Renal pelvis (tissue), 12 donors: Measurements from ENCODE around the gene CLDN4. TPM values are rescaled to one million over a fixed set of nuclear protein-coding genes. Genes with fewer than 3 reads are reported as not detected.
"Not testable (repeated sequence)": the region's sequence is repeated elsewhere in the genome, so short reads cannot be mapped to it uniquely, and the experiment has no call there.

Experiments used
- DNase-seq: peaks from one replicate; pipeline ENCODE4 v3.0.0-alpha.2; 2013
- long read RNA-seq, 16 experiments: transcript quantifications; one replicate each; lab custom pipeline, GENCODE V29; 2026
- polyA plus RNA-seq, 3 donors: library from polyadenylated mRNA; unstranded; fragments of 120-200 nt; gene quantifications; one replicate each; pipeline ENCODE4 v1.2.1, GENCODE V29; 2013; ENCODE audit not compliant: insufficient read length in 3 of 3

The CLDN4 gene, protein sequence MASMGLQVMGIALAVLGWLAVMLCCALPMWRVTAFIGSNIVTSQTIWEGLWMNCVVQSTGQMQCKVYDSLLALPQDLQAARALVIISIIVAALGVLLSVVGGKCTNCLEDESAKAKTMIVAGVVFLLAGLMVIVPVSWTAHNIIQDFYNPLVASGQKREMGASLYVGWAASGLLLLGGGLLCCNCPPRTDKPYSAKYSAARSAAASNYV
- polyA plus RNA-seq: 10 to 100 TPM; 76.8 to 91.5 (median 90.7) TPM
- long read RNA-seq, donor 1, transcript CLDN4-201 (1 exons, 1,831 nt): major isoform, 79 of 79 reads
- long read RNA-seq, donor 1, partial matches to known transcripts: 0 of 79 reads
- long read RNA-seq, donor 1, other reads (novel, unspliced or antisense): 0 of 79 reads
- long read RNA-seq, donor 2, transcript CLDN4-201 (1 exons, 1,831 nt): major isoform, 121 of 126 reads
- long read RNA-seq, donor 2, partial matches to known transcripts: 0 of 126 reads
- long read RNA-seq, donor 2, other reads (novel, unspliced or antisense): 5 of 126 reads
- long read RNA-seq, donor 3, transcript CLDN4-201 (1 exons, 1,831 nt): major isoform, 100 of 105 reads
- long read RNA-seq, donor 3, partial matches to known transcripts: 0 of 105 reads
- long read RNA-seq, donor 3, other reads (novel, unspliced or antisense): 5 of 105 reads
- long read RNA-seq, donor 4, transcript CLDN4-201 (1 exons, 1,831 nt): major isoform, 190 of 204 reads
- long read RNA-seq, donor 4, partial matches to known transcripts: 6 of 204 reads
- long read RNA-seq, donor 4, other reads (novel, unspliced or antisense): 8 of 204 reads
- long read RNA-seq, donor 5, transcript CLDN4-201 (1 exons, 1,831 nt): major isoform, 67 of 67 reads
- long read RNA-seq, donor 5, partial matches to known transcripts: 0 of 67 reads
- long read RNA-seq, donor 5, other reads (novel, unspliced or antisense): 0 of 67 reads
- long read RNA-seq, donor 6, transcript CLDN4-201 (1 exons, 1,831 nt): major isoform, 117 of 117 reads
- long read RNA-seq, donor 6, partial matches to known transcripts: 0 of 117 reads
- long read RNA-seq, donor 6, other reads (novel, unspliced or antisense): 0 of 117 reads
- long read RNA-seq, donor 7, transcript CLDN4-201 (1 exons, 1,831 nt): major isoform, 105 of 116 reads
- long read RNA-seq, donor 7, partial matches to known transcripts: 0 of 116 reads
- long read RNA-seq, donor 7, other reads (novel, unspliced or antisense): 11 of 116 reads
- long read RNA-seq, donor 8, partial matches to known transcripts: 0 of 3 reads
- long read RNA-seq, donor 8, other reads (novel, unspliced or antisense): 0 of 3 reads
- long read RNA-seq, donor 9, transcript CLDN4-201 (1 exons, 1,831 nt): major isoform, 155 of 160 reads
- long read RNA-seq, donor 9, partial matches to known transcripts: 0 of 160 reads
- long read RNA-seq, donor 9, other reads (novel, unspliced or antisense): 5 of 160 reads
- long read RNA-seq, donor 10, transcript CLDN4-201 (1 exons, 1,831 nt): major isoform, 104 of 104 reads
- long read RNA-seq, donor 10, partial matches to known transcripts: 0 of 104 reads
- long read RNA-seq, donor 10, other reads (novel, unspliced or antisense): 0 of 104 reads
- long read RNA-seq, donor 11, transcript CLDN4-201 (1 exons, 1,831 nt): major isoform, 71 of 78 reads
- long read RNA-seq, donor 11, partial matches to known transcripts: 7 of 78 reads
- long read RNA-seq, donor 11, other reads (novel, unspliced or antisense): 0 of 78 reads
- long read RNA-seq, donor 12, transcript CLDN4-201 (1 exons, 1,831 nt): major isoform, 185 of 206 reads
- long read RNA-seq, donor 12, partial matches to known transcripts: 10 of 206 reads
- long read RNA-seq, donor 12, other reads (novel, unspliced or antisense): 11 of 206 reads
- long read RNA-seq, donor 13, transcript CLDN4-201 (1 exons, 1,831 nt): major isoform, 60 of 60 reads
- long read RNA-seq, donor 13, partial matches to known transcripts: 0 of 60 reads
- long read RNA-seq, donor 13, other reads (novel, unspliced or antisense): 0 of 60 reads
- long read RNA-seq, donor 14, transcript CLDN4-201 (1 exons, 1,831 nt): major isoform, 174 of 195 reads
- long read RNA-seq, donor 14, partial matches to known transcripts: 0 of 195 reads
- long read RNA-seq, donor 14, other reads (novel, unspliced or antisense): 21 of 195 reads
- long read RNA-seq, donor 15, transcript CLDN4-201 (1 exons, 1,831 nt): major isoform, 534 of 549 reads
- long read RNA-seq, donor 15, partial matches to known transcripts: 0 of 549 reads
- long read RNA-seq, donor 15, other reads (novel, unspliced or antisense): 15 of 549 reads
- long read RNA-seq, donor 16, transcript CLDN4-201 (1 exons, 1,831 nt): major isoform, 125 of 136 reads
- long read RNA-seq, donor 16, partial matches to known transcripts: 5 of 136 reads
- long read RNA-seq, donor 16, other reads (novel, unspliced or antisense): 6 of 136 reads

DNA sequence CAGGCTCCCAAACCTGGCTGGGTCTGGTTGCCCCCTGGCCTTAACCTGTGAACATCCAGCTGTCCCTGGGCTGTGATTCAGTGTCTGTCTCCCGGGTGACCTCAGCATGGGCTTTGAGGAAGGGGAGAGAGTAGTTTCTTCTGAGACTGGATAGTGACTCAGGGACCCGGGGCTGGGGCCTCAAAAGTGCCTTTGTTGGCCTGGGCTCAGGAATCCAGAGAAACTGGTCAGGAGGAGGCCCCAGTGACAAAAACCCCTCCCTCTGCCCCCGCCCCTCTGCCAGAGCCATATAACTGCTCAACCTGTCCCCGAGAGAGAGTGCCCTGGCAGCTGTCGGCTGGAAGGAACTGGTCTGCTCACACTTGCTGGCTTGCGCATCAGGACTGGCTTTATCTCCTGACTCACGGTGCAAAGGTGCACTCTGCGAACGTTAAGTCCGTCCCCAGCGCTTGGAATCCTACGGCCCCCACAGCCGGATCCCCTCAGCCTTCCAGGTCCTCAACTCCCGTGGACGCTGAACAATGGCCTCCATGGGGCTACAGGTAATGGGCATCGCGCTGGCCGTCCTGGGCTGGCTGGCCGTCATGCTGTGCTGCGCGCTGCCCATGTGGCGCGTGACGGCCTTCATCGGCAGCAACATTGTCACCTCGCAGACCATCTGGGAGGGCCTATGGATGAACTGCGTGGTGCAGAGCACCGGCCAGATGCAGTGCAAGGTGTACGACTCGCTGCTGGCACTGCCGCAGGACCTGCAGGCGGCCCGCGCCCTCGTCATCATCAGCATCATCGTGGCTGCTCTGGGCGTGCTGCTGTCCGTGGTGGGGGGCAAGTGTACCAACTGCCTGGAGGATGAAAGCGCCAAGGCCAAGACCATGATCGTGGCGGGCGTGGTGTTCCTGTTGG is at the start of gene CLDN4:
Gene CLDN4, plus strand, starts transcription at position 316 of the 903 bp plus-strand sequence. Its CDS starts 206 bp downstream, at position 522.
- DNase-seq: peak; percentile 85

DNA sequence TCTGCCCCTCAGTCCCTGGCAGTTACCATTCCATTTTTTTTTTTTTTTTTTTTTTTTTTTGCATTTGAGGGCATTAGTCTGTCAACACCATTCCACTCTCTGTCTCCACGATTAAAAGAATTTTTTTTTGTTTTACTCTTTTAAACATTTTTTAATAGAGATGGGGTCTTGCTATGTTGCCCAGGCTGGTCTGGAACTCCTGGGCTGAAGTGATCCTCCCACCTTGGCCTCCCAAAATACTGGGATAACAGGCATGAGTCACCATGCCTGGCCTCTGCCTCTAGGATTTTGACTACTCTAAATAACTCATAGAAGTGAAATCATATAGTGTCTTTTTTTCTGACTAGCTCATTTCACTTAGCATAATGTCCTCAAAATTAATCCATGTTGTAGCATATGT is 44.2 kb upstream of the CLDN4 start:
- no peak for DNase-seq

DNA sequence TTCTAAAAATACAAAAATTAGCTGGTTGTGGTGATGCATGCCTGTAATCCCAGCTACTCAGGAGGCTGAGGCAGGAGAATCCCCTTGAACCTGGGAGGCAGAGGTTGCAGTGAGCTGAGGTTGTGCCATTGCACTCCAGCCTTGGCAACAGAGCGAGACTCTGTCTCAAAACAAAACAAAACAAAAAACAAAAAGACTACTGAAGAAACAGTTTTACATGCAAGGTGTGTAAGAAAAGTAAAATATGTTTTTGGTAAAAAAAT is 43.1 kb upstream of the CLDN4 start:
- not testable (repeated sequence) for DNase-seq

DNA sequence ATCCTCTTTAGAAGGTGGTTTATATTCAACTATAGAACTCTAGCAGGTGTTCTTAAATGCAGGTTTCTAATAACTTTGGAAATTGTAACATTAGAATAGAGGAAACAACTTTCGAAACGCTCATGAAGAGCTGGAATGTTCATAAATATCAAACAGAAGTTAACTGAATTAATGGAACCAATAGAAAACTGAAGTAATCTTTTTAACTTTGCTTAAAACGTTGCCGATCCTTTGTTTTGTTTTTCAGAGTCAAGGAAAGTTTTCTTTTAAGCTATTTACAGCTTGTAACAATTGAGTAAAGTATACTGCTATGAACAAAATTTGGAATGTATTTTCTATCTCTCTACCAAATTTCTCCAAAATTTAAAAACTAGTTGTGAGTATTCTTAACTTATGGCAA is 41.7 kb upstream of the CLDN4 start:
- DNase-seq: no peak

DNA sequence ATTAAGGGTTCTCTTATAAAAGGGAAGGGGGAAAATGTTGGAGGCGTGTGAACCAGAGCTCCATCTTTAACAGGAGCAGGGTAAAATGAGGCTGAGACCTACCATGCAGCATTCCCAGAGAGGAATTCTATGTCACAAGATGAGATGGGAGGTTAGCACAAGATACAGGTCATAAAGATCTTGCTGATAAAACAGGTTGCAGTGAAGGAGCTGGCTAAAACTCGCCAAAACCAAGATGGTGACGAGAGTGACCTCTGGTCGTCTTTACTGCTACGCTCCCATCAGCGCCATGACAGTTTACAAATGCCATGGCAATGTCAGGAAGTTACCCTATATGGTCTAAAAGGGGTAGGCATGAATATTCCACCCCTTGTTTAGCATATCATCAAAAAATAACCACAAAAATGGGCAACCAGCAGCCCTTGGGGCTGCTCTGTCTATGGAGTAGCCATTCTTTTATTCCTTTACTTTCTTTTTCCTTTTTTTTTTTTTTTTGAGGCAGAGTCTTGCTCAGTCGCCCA is 39.6 kb upstream of the CLDN4 start:
- not testable (repeated sequence) for DNase-seq

DNA sequence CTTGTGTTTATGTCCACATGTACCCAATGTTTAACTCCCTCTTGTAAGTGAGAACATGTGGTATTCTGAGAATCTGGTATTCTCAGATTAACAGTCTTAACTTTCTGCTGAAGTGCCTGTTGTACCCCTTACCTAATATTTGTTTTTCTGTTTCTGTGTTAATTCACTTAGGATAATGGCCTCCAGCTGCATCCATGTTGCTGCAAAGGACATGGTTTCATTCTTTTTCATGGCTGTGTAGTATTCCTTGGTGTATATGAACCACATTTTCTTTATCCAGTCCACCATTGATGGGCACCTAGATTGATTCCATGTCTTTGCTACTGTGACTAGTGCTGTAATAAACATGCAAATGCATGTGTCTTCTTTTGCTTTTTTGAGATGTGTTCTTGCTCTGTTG is 35.6 kb upstream of the CLDN4 start:
- DNase-seq: not testable (repeated sequence)

DNA sequence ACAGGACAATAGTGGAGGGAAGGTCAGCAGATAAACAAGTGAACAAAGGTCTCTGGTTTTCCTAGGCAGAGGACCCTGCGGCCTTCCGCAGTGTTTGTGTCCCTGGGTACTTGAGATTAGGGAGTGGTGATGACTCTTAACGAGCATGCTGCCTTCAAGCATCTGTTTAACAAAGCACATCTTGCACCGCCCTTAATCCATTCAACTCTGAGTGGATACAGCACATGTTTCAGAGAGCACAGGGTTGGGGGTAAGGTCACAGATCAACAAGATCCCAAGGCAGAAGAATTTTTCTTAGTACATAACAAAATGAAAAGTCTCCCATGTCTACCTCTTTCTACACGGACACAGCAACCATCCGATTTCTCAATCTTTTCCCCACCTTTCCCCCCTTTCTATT is 34.1 kb upstream of the CLDN4 start:
- not testable (repeated sequence) for DNase-seq

DNA sequence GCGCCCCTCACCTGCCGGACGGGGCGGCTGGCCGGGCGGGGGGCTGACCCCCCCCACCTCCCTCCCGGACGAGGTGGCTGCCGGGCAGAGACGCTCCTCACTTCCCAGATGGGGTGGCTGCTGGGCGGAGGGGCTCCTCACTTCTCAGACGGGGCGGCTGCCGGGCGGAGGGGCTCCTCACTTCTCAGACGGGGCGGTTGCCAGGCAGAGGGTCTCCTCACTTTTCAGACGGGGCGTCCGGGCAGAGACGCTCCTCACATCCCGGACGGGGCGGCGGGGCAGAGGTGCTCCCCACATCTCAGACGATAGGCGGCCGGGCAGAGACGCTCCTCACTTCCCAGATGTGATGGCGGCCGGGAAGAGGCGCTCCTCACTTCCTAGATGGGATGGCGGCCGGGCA is 33.6 kb upstream of the CLDN4 start:
- DNase-seq: not testable (repeated sequence)

DNA sequence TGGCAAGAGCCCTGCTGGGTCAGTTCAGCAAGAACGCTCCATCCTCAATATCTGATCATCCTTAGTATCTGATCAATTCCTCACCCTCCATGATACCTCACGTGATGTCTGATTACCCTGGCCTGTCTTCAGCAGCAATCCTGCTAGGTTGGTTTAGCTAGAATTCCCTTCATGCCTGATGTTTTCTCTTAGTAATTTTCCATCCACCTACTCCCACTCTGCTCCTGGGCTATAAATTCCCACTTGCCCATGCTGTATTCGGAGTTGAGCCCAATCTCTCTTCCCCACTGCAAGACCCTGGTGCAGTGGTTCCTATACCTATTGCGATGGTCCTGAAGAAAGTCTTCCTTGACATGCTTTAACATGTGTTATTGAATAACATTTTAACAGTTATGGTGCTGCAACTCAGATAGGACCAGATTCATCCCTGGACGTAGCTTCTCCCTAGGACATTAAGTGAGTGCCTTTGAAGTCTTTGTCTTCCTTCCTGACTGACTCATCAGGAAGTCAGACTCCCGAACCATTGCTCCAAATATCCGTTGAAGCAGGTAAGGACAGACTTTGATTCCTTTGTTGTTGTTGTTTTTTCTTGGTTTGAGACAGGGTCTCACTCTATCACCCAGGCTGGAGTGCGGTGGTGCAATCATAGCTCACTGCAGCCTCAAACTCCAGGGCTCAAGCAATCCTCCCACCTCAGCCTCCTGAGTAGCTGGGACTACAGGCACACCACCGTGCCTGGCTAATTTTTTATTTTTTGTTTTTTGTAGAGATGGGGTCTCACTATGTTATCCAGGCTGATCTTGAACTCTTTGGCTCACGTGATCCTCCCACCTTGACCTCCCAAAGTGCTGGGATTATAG is 31.3 kb upstream of the CLDN4 start:
- no peak for DNase-seq

DNA sequence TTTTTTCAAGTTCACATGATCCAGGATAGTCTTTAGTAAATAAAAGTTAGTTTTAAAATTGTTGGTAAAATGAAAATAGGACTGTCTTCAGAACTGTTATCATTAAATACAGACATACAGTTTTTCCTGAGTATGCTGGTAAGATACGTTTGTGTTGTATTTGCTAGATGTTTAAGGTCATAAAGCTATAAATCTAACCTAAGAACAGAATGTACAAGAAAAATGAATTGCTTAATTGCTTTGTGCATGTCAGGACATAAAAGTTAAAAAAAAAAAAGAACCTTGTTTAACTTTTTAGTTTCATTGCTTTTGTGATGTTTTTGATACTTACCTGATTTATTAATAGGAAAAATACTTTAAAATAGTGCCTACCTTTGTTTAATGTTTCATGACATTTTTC is 29.2 kb upstream of the CLDN4 start:
- DNase-seq: no peak

DNA sequence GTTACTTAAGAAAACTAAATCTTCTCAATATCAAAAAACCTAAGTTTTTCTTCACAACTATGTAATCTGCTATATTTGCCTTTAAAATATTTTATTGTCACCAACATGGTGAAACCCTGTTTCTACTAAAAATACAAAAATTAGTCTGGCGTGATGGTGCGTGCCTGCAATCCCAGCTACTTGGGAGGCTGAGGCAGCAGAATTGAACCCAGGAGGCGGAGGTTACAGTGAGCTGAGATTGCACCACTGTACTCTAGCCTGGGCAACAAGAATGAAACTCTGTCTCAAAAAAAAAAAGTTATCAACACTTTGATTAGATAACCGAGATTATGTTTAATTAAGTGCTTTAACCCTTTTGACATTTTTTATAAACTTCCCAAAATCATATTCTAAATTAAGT is 28.3 kb upstream of the CLDN4 start:
- DNase-seq: no peak

DNA sequence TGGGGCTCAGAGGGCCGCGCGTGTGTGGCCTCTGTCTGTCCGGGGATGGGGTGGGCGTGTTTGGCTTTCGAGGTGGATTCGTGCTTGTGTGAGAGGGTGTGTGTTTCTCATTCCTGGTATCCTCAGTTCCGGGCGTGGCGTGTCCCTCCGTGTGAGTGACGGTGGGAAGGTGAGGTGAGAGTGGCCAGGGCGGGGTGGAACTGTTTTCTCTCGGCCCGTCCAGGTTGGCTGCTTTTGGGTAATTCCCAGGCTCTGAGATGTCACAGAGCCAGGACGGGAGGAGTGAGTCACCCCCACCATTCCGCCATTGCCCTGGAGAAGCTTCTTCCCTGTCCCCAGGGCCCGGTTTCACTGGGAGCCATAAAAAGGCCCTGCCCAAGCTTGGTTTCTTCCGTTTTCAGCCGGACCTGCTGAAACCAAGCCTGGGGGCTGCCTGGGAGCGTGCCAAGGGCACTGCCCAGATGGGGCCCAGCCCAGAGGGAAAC is 21.3 kb upstream of the CLDN4 start:
- no peak for DNase-seq

DNA sequence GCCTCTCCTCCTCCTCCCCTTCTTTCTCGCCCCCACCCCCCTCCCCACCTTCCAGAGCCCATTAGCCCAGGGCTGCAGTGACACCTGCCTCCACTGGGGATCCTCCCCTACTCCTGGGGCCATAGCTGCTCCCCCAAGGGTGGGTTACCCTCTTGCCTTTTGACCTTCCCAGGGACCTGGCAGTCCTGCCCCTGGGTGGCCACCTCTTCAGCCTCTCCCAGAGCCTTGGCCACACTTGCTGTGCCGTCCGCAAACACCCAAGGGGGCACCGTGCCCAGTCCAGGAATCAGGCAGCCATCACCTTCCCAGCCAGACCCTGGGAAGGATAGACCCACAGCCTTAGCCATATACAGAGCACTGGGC is 19.8 kb upstream of the CLDN4 start:
- DNase-seq: no peak

DNA sequence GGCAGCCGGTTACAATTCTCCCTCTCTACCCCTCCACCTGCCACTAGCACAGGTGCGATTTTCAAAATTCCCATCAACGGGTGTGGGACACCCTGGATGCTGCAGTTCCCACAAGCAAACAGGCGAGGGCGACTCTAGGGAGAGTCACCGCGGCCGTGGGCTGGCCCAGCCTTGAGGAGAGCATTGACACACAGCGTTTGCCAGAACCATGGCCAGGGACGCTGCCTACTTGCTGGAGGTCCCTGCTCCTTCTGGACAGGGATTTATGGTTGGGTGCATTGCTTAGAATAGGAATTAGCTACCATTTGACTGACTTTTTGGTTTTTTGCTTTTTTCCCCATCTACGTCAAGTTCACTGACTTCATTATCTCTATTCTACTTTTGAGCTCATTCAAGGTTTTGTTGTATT is 19.0 kb upstream of the CLDN4 start:
- no peak for DNase-seq

DNA sequence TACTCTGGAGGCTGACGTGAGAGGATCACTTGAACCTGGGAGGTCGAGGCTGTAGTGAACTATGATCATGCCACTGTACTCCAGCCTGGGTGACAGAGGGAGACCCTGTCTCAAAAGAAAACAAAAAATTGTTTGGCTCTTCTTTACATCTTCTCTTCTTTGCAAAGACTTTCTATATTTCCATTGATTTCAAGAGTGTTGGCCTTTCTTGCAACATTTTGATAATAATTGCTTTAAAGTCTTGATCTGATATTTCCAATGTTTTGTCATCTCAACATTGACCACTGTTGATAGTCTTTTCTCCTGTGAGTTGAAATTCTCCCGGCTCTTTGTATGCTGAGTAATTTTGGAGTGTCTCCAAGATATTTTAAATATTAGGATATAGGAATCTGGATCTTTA is 17.8 kb upstream of the CLDN4 start:
- no peak for DNase-seq

DNA sequence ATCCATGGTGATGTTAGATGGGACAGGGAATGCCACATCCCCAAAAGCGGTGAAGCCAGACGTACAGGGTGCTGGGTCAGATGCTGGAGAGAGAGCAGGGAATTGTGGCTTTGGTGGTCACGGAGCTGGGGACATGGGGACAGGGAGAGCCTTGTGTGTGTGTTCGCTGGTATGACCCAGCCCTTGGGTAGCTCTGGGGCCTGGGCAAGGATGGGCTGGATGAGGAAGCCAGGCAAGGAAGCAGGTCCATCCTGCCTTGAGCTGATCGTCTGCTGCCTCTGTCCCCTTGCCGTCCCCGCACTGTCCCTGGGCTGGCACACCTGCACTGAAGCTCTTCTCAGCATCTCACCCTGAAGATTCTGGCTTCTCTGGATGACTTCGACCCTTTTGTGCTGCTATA is 15.4 kb upstream of the CLDN4 start:
- no peak for DNase-seq

DNA sequence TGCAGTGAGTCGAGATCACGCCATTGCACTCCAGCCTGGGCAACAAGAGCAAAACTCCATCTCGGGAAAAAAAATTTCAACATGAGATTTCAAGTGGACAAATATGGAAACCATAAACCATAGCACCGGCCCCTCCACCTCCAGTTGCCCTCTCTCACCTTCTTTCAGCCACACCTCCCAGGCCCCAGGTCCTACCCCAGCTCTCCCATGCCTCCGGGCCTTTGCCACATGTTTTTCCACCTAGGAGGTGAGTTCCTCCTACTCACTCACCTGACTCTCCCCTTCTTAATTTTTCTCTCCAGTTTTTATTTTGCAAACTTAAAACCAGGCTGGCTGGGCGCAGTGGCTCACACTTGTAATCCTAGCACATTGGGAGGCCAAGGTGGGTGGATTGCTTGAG is 13.7 kb upstream of the CLDN4 start:
- DNase-seq: no peak
